Activated CD8-positive, alpha-beta memory T cell treated with anti-CD3 and anti-CD28 coated beads, Interleukin-2, amount 50 U/mL, for 24 hours (primary cell): ENCODE data around the gene COL27A1.

Experiments used
- DNase-seq: peaks from one replicate; pipeline ENCODE4 v3.0.0-alpha.2; 2020; ENCODE audit errors: extremely low read depth

COL27A1 gene

GRCh38 chr9:114287001-114287762, 131.8 kb downstream of the COL27A1 start:
- no peak for DNase-seq

GRCh38 chr9:114287763-114288192, 132.4 kb downstream of the COL27A1 start:
- DNase-seq, result no peak

GRCh38 chr9:114288193-114289091, 133.1 kb downstream of the COL27A1 start:
- no peak for DNase-seq

- DNase-seq, result no peak
Observed at GRCh38 chr9:114289106-114289505, 133.8 kb downstream of the COL27A1 start.

GRCh38 chr9:114289571-114290481, 134.5 kb downstream of the COL27A1 start:
- DNase-seq, result no peak

GRCh38 chr9:114290561-114290986, 135.2 kb downstream of the COL27A1 start:
- no peak for DNase-seq

GRCh38 chr9:114291064-114291474, 135.7 kb downstream of the COL27A1 start:
- peak; percentile 25 for DNase-seq

- no peak for DNase-seq
Observed at GRCh38 chr9:114291886-114292590, 136.7 kb downstream of the COL27A1 start.

- no peak for DNase-seq
Observed at GRCh38 chr9:114294664-114295063, 139.3 kb downstream of the COL27A1 start.

GRCh38 chr9:114296338-114296737, 141.0 kb downstream of the COL27A1 start:
- DNase-seq, result no peak

GRCh38 chr9:114299286-114300152, 144.2 kb downstream of the COL27A1 start:
- no peak for DNase-seq

- no peak for DNase-seq
Observed at GRCh38 chr9:114300153-114300845, 145.0 kb downstream of the COL27A1 start.

- DNase-seq, result no peak
Observed at GRCh38 chr9:114300846-114301797, 145.8 kb downstream of the COL27A1 start.

- DNase-seq, result no peak
Observed at GRCh38 chr9:114301798-114302565, 146.6 kb downstream of the COL27A1 start.

GRCh38 chr9:114302727-114303126, 147.4 kb downstream of the COL27A1 start:
- no peak for DNase-seq

GRCh38 chr9:114303571-114303970, 148.2 kb downstream of the COL27A1 start:
- DNase-seq, result no peak

- DNase-seq, result no peak
Observed at GRCh38 chr9:114303977-114304376, 148.6 kb downstream of the COL27A1 start.
